Esophagus squamous epithelium (tissue), 4 donors: ENCODE data around the gene PSORS1C1.
"Not testable (repeated sequence)": the region's sequence is repeated elsewhere in the genome, so short reads cannot be mapped to it uniquely, and the experiment has no call there.

ENCODE experiments used
- CTCF ChIP-seq, 6 experiments: fragments of 450-650 bp in 4 of 6; fragments of 200-600 bp in 2 of 6; sonication (generic) in 2 of 6; IDR thresholded peaks; one replicate each; pipeline ENCODE4 v1.5.1; 2016 to 2019; ENCODE audit warnings: antibody characterized with exemption in 6 of 6, mild to moderate bottlenecking in 4 of 6, moderate library complexity in 4 of 6
- POLR2A ChIP-seq, 4 donors: fragments of 450-650 bp; IDR thresholded peaks; one replicate each; pipeline ENCODE4 v1.6.1; 2017; ENCODE audit warnings: antibody characterized with exemption in 4 of 4, mild to moderate bottlenecking in 4 of 4, moderate library complexity in 3 of 4

GRCh38 chr6:31169858-31170599, 55.4 kb downstream of the PSORS1C1 start:
- TF ChIP-seq CTCF, POLR2A (IDR thresholded peaks at IDR 0.05): not testable (repeated sequence)
